ENCODE measurements around the gene PPP1R1A.

DNA sequence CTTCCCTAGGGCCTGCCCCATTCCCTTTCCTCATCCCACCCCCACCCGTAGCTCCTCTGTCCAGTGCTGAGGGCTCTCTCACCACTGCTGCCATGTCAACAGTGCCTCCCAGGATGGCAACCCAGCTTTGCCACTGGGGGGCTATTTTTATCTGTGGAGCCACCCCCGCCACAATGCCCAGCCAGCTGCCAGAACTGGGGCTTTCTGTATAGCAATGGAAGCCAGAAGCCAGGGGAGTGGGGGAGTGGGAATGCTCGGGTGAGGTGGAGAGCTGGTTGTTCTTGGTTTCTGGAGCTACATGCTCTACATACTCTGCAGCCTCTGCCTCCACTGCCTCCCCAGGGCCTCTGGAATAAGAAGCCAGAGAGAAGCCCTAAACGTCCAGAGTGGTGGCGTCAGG lies 30.1 kb downstream of the PPP1R1A start:
- TF ChIP-seq EZH2 (IDR thresholded peaks at IDR 0.05; ENCODE audit: low read depth, unreplicated experiment) (no peak), POLR2AphosphoS5 (IDR thresholded peaks at IDR 0.05; ENCODE audit: low read depth) (no peak), CREB1 (CRISPR knock-in tag; IDR thresholded peaks at IDR 0.05; ENCODE audit: low read depth) (no peak)
- TF ChIP-seq, protein P1, sequence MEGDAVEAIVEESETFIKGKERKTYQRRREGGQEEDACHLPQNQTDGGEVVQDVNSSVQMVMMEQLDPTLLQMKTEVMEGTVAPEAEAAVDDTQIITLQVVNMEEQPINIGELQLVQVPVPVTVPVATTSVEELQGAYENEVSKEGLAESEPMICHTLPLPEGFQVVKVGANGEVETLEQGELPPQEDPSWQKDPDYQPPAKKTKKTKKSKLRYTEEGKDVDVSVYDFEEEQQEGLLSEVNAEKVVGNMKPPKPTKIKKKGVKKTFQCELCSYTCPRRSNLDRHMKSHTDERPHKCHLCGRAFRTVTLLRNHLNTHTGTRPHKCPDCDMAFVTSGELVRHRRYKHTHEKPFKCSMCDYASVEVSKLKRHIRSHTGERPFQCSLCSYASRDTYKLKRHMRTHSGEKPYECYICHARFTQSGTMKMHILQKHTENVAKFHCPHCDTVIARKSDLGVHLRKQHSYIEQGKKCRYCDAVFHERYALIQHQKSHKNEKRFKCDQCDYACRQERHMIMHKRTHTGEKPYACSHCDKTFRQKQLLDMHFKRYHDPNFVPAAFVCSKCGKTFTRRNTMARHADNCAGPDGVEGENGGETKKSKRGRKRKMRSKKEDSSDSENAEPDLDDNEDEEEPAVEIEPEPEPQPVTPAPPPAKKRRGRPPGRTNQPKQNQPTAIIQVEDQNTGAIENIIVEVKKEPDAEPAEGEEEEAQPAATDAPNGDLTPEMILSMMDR (conservative IDR thresholded peaks at IDR 0.05; ENCODE audit: low read depth in 2 of 2): no peak
- TF ChIP-seq, protein P2, sequence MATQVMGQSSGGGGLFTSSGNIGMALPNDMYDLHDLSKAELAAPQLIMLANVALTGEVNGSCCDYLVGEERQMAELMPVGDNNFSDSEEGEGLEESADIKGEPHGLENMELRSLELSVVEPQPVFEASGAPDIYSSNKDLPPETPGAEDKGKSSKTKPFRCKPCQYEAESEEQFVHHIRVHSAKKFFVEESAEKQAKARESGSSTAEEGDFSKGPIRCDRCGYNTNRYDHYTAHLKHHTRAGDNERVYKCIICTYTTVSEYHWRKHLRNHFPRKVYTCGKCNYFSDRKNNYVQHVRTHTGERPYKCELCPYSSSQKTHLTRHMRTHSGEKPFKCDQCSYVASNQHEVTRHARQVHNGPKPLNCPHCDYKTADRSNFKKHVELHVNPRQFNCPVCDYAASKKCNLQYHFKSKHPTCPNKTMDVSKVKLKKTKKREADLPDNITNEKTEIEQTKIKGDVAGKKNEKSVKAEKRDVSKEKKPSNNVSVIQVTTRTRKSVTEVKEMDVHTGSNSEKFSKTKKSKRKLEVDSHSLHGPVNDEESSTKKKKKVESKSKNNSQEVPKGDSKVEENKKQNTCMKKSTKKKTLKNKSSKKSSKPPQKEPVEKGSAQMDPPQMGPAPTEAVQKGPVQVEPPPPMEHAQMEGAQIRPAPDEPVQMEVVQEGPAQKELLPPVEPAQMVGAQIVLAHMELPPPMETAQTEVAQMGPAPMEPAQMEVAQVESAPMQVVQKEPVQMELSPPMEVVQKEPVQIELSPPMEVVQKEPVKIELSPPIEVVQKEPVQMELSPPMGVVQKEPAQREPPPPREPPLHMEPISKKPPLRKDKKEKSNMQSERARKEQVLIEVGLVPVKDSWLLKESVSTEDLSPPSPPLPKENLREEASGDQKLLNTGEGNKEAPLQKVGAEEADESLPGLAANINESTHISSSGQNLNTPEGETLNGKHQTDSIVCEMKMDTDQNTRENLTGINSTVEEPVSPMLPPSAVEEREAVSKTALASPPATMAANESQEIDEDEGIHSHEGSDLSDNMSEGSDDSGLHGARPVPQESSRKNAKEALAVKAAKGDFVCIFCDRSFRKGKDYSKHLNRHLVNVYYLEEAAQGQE (IDR thresholded peaks at IDR 0.05; ENCODE audit: unreplicated experiment): no peak
